Transverse colon (tissue), 4 donors: ENCODE results near the gene CAPSL.

Experiments used
- CTCF ChIP-seq, 5 experiments: fragments of 200-600 bp in 3 of 5; fragments of 450-650 bp in 2 of 5; sonication (generic) in 3 of 5; IDR thresholded peaks; 1 replicate in 2 of 5; 2 replicates in 3 of 5; pipeline ENCODE4 v1.5.1; 2016 to 2017; ENCODE audit warnings: antibody characterized with exemption in 5 of 5, inconsistent platforms in 3 of 5, mild to moderate bottlenecking in 2 of 5, moderate library complexity in 1 of 5
- EP300 ChIP-seq: sonication (generic); formaldehyde crosslinking; IDR thresholded peaks from one replicate; pipeline ENCODE4 v1.6.1; 2017; ENCODE audit warnings: antibody characterized with exemption, low read depth
- POLR2AphosphoS5 ChIP-seq, 3 donors: sonication (generic); formaldehyde crosslinking; IDR thresholded peaks; one replicate each; pipeline ENCODE4 v1.6.1; 2016; ENCODE audit warnings: antibody characterized with exemption in 3 of 3

GRCh38 chr5:35900972-35901695 is 37.3 kb downstream of the CAPSL start:
- no peak for TF ChIP-seq EP300
- no peak for TF ChIP-seq CTCF (IDR thresholded peaks at IDR 0.05)
- TF ChIP-seq POLR2AphosphoS5 (IDR thresholded peaks at IDR 0.05) = no peak
